Liver (tissue), 9 donors: ENCODE measurements around the gene ITGB6. TPM values are rescaled to one million over a fixed set of nuclear protein-coding genes. Genes with fewer than 3 reads are reported as not detected.

ENCODE experiments used
- DNase-seq: peaks from one replicate; pipeline ENCODE4 v3.0.0-alpha.2; 2017; ENCODE audit warnings: low spot score
- H3K27ac ChIP-seq, 2 donors: one replicate each; pipeline ENCODE4 v1.7.0; 2013; ENCODE audit warnings: inconsistent platforms in 2 of 2, low read length in 2 of 2, control low read depth in 1 of 2, low read depth in 1 of 2, mild to moderate bottlenecking in 1 of 2
- H3K27me3 ChIP-seq, 4 donors: one replicate each; pipeline versions ENCODE4 v1.6.1 to v1.7.0; 2013; ENCODE audit warnings: low read length in 3 of 4, inconsistent platforms in 1 of 4, mild to moderate bottlenecking in 1 of 4, moderate library complexity in 1 of 4; ENCODE audit not compliant: control insufficient read depth in 4 of 4, insufficient read depth in 4 of 4
- H3K36me3 ChIP-seq, 4 donors: one replicate each; pipeline versions ENCODE4 v1.6.1 to v1.7.0; 2013; ENCODE audit warnings: low read length in 3 of 4, mild to moderate bottlenecking in 3 of 4, low read depth in 1 of 4, moderate library complexity in 1 of 4; ENCODE audit not compliant: control insufficient read depth in 4 of 4, insufficient read depth in 3 of 4
- H3K4me1 ChIP-seq, 4 donors: one replicate each; pipeline versions ENCODE4 v1.6.1 to v1.7.0; 2013; ENCODE audit warnings: low read length in 3 of 4, mild to moderate bottlenecking in 3 of 4, moderate library complexity in 1 of 4; ENCODE audit not compliant: control insufficient read depth in 4 of 4, insufficient read depth in 4 of 4
- H3K4me3 ChIP-seq, 3 donors: one replicate each; pipeline versions ENCODE4 v1.6.1 to v1.7.0; 2013; ENCODE audit warnings: low read length in 3 of 3, control low read depth in 1 of 3, low read depth in 1 of 3, mild to moderate bottlenecking in 1 of 3
- H3K9ac ChIP-seq, 2 donors: one replicate each; pipeline ENCODE4 v1.7.0; 2013; ENCODE audit warnings: low read length in 2 of 2, mild to moderate bottlenecking in 2 of 2, moderate library complexity in 2 of 2, control low read depth in 1 of 2, low read depth in 1 of 2
- H3K9me3 ChIP-seq, 4 donors: one replicate each; pipeline versions ENCODE4 v1.6.1 to v1.7.0; 2013; ENCODE audit warnings: low read length in 3 of 4; ENCODE audit not compliant: control insufficient read depth in 4 of 4
- EGR1 ChIP-seq, 2 donors: IDR thresholded peaks; 2 replicates each; pipeline ENCODE4 v1.6.1; 2016 to 2018; ENCODE audit warnings: antibody characterized with exemption in 2 of 2, low read depth in 2 of 2
- FOXA1 ChIP-seq: IDR thresholded peaks from 2 replicates; pipeline ENCODE4 v1.6.1; 2016; ENCODE audit warnings: antibody characterized with exemption
- FOXA2 ChIP-seq: IDR thresholded peaks from 2 replicates; pipeline ENCODE4 v1.6.1; 2016; ENCODE audit warnings: antibody characterized with exemption
- GABPA ChIP-seq, 2 donors: IDR thresholded peaks in 1 of 2; conservative IDR thresholded peaks in 1 of 2; 2 replicates each; pipeline ENCODE4 v1.6.1; 2016; ENCODE audit warnings: antibody characterized with exemption in 2 of 2, mild to moderate bottlenecking in 1 of 2, moderate library complexity in 1 of 2
- HNF4A ChIP-seq, 2 donors: conservative IDR thresholded peaks; 2 replicates each; pipeline ENCODE4 v1.6.1; 2016; ENCODE audit warnings: antibody characterized with exemption in 2 of 2, mild to moderate bottlenecking in 2 of 2
- HNF4G ChIP-seq: IDR thresholded peaks from 2 replicates; pipeline ENCODE4 v1.6.1; 2016; ENCODE audit warnings: antibody characterized with exemption
- JUND ChIP-seq, 2 donors: IDR thresholded peaks; 2 replicates each; pipeline ENCODE4 v1.6.1; 2016; ENCODE audit warnings: antibody characterized with exemption in 2 of 2
- NR2F2 ChIP-seq: IDR thresholded peaks from 2 replicates; pipeline ENCODE4 v1.6.1; 2016; ENCODE audit warnings: antibody characterized with exemption
- RAD21 ChIP-seq, 2 donors: IDR thresholded peaks; 2 replicates each; pipeline ENCODE4 v1.6.1; 2016; ENCODE audit warnings: antibody characterized with exemption in 2 of 2, mild to moderate bottlenecking in 2 of 2
- RXRA ChIP-seq, 2 donors: IDR thresholded peaks; 2 replicates each; pipeline ENCODE4 v1.6.1; 2017 to 2018; ENCODE audit warnings: antibody characterized with exemption in 2 of 2, mild to moderate bottlenecking in 1 of 2
- SP1 ChIP-seq: IDR thresholded peaks from 2 replicates; pipeline ENCODE4 v1.6.1; 2018; ENCODE audit warnings: antibody characterized with exemption, mild to moderate bottlenecking
- TAF1 ChIP-seq: conservative IDR thresholded peaks from 2 replicates; pipeline ENCODE4 v1.6.1; 2016; ENCODE audit warnings: antibody characterized with exemption, mild to moderate bottlenecking
- YY1 ChIP-seq: IDR thresholded peaks from 2 replicates; pipeline ENCODE4 v1.6.1; 2016; ENCODE audit warnings: antibody characterized with exemption, mild to moderate bottlenecking
- WGBS: extraction: QIAGEN DNeasy Blood & Tissue Kit; methylation state at CpG from one replicate; pipeline ENCODE4 v1.1.7; 2013; 5-methylcytosine and 5-hydroxymethylcytosine counted together
- polyA plus RNA-seq, 2 donors: library from polyadenylated mRNA; stranded (reverse) in 1 of 2; unstranded in 1 of 2; fragments of 200-250 nt in 1 of 2; fragments of >200 nt in 1 of 2; fragmentation: Nextera tagmentation in 1 of 2; extraction: Ambion mirVana in 1 of 2; gene quantifications; one replicate each; pipeline versions ENCODE4 v1.2.1 to v1.2.3, GENCODE V29; 2013 to 2015
- total RNA-seq, 2 donors: library from RNA; depleted of rRNA; stranded (reverse); fragments of >200 nt; gene quantifications; one replicate each; pipeline ENCODE4 v1.2.3, GENCODE V29; 2014
- TF ChIP-seq, protein P1 (sequence below): IDR thresholded peaks from 2 replicates; pipeline ENCODE4 v1.6.1; 2016; ENCODE audit warnings: antibody characterized with exemption
- TF ChIP-seq, protein P2 (sequence below): IDR thresholded peaks from 2 replicates; pipeline ENCODE4 v1.6.1; 2016; ENCODE audit warnings: antibody characterized with exemption
- TF ChIP-seq, protein P3 (sequence below): IDR thresholded peaks from 2 replicates; pipeline ENCODE4 v1.6.1; 2016; ENCODE audit warnings: antibody characterized with exemption, mild to moderate bottlenecking
- TF ChIP-seq, protein P4 (sequence below): fragments of 150-350 bp; IDR thresholded peaks from 2 replicates; pipeline ENCODE4 v1.5.1; 2017; ENCODE audit warnings: improper control_type of control experiment, low read depth, low read length; ENCODE audit not compliant: missing input control
- TF ChIP-seq, protein P5 (sequence below): IDR thresholded peaks from 2 replicates; pipeline ENCODE4 v1.6.1; 2016; ENCODE audit warnings: antibody characterized with exemption
- donor health status: healthy.
- donor health status: healthy.
- donor health status: healthy.
- donor health status: healthy.
- donor health status: healthy.

ITGB6 gene
- total and polyA plus RNA-seq, 4 donors, result 0.03 to 0.10 (median 0.08) TPM; not detected in 1

DNA sequence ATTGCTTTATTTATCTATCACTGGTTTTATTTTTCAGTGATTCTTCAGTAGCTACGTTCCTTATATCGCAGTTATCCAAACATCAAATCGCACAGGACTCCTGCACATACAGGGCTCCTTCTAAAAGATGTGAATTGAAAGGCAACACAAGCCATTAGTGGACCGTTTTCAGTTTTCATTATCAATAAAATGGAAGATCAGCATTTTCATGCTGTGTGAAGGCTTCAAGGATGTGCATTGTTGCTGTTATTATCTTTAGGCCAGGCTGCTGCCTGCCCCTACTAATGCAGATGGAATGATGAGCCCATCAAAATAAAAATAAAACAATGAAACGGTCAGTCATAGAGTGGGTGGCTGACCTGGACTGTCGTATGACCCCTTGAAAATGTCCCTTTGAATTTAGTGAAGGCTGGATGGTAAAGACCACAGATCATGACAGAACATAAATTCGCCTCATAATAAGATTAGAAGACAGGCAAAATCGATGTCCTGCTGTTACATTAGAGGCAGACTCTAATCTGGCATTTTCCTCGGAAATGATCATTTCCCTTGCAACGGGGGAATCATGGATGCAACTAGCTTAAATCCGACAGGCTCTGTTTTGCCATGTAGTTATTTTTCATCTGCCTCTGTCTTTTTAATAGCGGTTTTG lies 32.9 kb downstream of the ITGB6 start:
- Histone ChIP-seq H3K9ac (no peak overlapping the region), H3K9me3 (no peaks in the 10 kb centered on the region), H3K36me3 (no peaks in the 10 kb centered on the region), H3K4me3 (no peak overlapping the region), H3K27me3 (no peaks in the 10 kb centered on the region), H3K4me1 (no peaks in the 10 kb centered on the region), H3K27ac (no peak overlapping the region)
- 88% methylated on average over 12 of the region's 12 CpGs for WGBS
- no peak for TF ChIP-seq RAD21 (IDR thresholded peaks at IDR 0.05)
- TF ChIP-seq HNF4G, result no peak
- TF ChIP-seq EGR1 (IDR thresholded peaks at IDR 0.05; ENCODE audit: low read depth in 2 of 2), result no peak
- TF ChIP-seq HNF4A (conservative IDR thresholded peaks at IDR 0.05), result no peak
- TF ChIP-seq, protein P1, sequence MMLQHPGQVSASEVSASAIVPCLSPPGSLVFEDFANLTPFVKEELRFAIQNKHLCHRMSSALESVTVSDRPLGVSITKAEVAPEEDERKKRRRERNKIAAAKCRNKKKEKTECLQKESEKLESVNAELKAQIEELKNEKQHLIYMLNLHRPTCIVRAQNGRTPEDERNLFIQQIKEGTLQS, result no peak
- TF ChIP-seq FOXA2, result no peak
- TF ChIP-seq GABPA (IDR thresholded peaks at IDR 0.05 in 1 of 2, conservative IDR thresholded peaks at IDR 0.05 in 1 of 2), result no peak
- no peak for TF ChIP-seq NR2F2
- TF ChIP-seq, protein P2, sequence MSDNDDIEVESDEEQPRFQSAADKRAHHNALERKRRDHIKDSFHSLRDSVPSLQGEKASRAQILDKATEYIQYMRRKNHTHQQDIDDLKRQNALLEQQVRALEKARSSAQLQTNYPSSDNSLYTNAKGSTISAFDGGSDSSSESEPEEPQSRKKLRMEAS, result no peak
- no peak for TF ChIP-seq YY1
- no peak for TF ChIP-seq SP1
- no peak for TF ChIP-seq TAF1
- TF ChIP-seq, protein P3, sequence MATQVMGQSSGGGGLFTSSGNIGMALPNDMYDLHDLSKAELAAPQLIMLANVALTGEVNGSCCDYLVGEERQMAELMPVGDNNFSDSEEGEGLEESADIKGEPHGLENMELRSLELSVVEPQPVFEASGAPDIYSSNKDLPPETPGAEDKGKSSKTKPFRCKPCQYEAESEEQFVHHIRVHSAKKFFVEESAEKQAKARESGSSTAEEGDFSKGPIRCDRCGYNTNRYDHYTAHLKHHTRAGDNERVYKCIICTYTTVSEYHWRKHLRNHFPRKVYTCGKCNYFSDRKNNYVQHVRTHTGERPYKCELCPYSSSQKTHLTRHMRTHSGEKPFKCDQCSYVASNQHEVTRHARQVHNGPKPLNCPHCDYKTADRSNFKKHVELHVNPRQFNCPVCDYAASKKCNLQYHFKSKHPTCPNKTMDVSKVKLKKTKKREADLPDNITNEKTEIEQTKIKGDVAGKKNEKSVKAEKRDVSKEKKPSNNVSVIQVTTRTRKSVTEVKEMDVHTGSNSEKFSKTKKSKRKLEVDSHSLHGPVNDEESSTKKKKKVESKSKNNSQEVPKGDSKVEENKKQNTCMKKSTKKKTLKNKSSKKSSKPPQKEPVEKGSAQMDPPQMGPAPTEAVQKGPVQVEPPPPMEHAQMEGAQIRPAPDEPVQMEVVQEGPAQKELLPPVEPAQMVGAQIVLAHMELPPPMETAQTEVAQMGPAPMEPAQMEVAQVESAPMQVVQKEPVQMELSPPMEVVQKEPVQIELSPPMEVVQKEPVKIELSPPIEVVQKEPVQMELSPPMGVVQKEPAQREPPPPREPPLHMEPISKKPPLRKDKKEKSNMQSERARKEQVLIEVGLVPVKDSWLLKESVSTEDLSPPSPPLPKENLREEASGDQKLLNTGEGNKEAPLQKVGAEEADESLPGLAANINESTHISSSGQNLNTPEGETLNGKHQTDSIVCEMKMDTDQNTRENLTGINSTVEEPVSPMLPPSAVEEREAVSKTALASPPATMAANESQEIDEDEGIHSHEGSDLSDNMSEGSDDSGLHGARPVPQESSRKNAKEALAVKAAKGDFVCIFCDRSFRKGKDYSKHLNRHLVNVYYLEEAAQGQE, result no peak
- no peak for DNase-seq

DNA sequence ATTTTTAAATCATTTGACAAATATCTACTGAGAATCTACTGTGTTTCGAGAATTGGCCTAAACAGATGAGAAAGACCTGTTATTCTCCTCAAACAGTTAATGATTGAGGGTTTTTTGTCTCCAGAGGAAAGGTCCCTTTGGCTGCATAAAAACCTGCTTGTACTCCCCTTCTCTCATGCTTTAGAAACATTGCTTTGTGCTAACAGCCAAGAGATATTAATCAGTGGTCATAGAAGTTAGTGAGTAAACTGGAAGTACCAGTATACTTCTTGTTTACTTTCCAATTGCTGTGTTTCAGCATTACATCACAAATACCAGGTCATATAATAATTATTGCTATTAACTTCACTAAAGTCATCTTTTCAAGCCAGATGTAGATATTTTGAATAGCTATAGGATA lies 34.1 kb downstream of the ITGB6 start:
- WGBS, result 89% methylated on average over 1 of the region's 1 CpG

More for the DNA sequence above, 34.1 kb downstream of the ITGB6 start:
- TF ChIP-seq, protein P3, result no peak
- TF ChIP-seq FOXA2 (no peak), RAD21 (IDR thresholded peaks at IDR 0.05) (no peak), SP1 (no peak), GABPA (IDR thresholded peaks at IDR 0.05 in 1 of 2, conservative IDR thresholded peaks at IDR 0.05 in 1 of 2) (no peak), NR2F2 (no peak), YY1 (no peak), EGR1 (IDR thresholded peaks at IDR 0.05; ENCODE audit: low read depth in 2 of 2) (no peak), FOXA1 (no peak), RXRA (IDR thresholded peaks at IDR 0.05) (no peak), HNF4G (no peak), JUND (IDR thresholded peaks at IDR 0.05) (no peak), TAF1 (no peak)
- TF ChIP-seq, protein P4, sequence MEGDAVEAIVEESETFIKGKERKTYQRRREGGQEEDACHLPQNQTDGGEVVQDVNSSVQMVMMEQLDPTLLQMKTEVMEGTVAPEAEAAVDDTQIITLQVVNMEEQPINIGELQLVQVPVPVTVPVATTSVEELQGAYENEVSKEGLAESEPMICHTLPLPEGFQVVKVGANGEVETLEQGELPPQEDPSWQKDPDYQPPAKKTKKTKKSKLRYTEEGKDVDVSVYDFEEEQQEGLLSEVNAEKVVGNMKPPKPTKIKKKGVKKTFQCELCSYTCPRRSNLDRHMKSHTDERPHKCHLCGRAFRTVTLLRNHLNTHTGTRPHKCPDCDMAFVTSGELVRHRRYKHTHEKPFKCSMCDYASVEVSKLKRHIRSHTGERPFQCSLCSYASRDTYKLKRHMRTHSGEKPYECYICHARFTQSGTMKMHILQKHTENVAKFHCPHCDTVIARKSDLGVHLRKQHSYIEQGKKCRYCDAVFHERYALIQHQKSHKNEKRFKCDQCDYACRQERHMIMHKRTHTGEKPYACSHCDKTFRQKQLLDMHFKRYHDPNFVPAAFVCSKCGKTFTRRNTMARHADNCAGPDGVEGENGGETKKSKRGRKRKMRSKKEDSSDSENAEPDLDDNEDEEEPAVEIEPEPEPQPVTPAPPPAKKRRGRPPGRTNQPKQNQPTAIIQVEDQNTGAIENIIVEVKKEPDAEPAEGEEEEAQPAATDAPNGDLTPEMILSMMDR, result no peak
- TF ChIP-seq, protein P5, sequence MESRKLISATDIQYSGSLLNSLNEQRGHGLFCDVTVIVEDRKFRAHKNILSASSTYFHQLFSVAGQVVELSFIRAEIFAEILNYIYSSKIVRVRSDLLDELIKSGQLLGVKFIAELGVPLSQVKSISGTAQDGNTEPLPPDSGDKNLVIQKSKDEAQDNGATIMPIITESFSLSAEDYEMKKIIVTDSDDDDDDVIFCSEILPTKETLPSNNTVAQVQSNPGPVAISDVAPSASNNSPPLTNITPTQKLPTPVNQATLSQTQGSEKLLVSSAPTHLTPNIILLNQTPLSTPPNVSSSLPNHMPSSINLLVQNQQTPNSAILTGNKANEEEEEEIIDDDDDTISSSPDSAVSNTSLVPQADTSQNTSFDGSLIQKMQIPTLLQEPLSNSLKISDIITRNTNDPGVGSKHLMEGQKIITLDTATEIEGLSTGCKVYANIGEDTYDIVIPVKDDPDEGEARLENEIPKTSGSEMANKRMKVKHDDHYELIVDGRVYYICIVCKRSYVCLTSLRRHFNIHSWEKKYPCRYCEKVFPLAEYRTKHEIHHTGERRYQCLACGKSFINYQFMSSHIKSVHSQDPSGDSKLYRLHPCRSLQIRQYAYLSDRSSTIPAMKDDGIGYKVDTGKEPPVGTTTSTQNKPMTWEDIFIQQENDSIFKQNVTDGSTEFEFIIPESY, result no peak
- TF ChIP-seq, protein P1, result no peak
- TF ChIP-seq, protein P2, result no peak
- no peak for DNase-seq
- no peaks in the 10 kb centered on the region for H3K27me3 ChIP-seq
- no peak overlapping the region for H3K4me3 ChIP-seq
- H3K36me3 ChIP-seq, result no peaks in the 10 kb centered on the region
- no peak overlapping the region for H3K27ac ChIP-seq
- H3K9ac ChIP-seq, result no peak overlapping the region
- H3K4me1 ChIP-seq, result no peaks in the 10 kb centered on the region
- no peaks in the 10 kb centered on the region for H3K9me3 ChIP-seq
